NCI-H345 treated with DMSO at 0.1 percent for 48 hours (cell line): ENCODE results near the gene INPP5A.
"Not testable (repeated sequence)": the region's sequence is repeated elsewhere in the genome, so short reads cannot be mapped to it uniquely, and the experiment has no call there.

Experiments
- DNase-seq: peaks from one replicate; lab custom pipeline; 2025; ENCODE audit not compliant: unreplicated experiment; lab: John Stamatoyannopoulos, UW

INPP5A gene

DNA sequence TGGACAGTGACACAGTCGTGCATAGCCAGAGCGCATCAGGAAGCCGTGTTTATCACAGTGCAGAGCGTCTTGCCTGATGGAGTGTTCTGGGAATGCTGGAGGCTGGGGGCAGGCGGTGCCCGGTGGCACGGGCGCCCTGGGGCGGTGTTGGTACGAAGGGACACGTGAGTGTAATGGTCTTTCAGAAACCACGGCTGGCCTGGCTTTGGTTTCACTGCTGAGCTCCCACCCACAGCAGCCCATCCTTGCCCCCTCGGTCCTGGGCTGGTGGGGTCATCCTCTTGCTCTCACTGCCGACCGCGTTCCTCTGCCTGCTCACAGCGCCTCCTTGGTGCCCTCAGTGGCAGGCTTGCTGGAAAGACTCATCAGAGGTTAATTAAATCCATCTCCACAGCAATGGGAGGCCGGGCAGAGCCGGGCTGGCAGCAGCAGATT is 197.8 kb downstream of the INPP5A start:
- DNase-seq, result no peak

- DNase-seq, result no peak
Observed at GRCh38 chr10:132735923-132736391, 198.4 kb downstream of the INPP5A start.

GRCh38 chr10:132737390-132738048 is 199.9 kb downstream of the INPP5A start:
- no peak for DNase-seq

GRCh38 chr10:132738454-132739224 is 201.1 kb downstream of the INPP5A start:
- DNase-seq, result no peak

DNA sequence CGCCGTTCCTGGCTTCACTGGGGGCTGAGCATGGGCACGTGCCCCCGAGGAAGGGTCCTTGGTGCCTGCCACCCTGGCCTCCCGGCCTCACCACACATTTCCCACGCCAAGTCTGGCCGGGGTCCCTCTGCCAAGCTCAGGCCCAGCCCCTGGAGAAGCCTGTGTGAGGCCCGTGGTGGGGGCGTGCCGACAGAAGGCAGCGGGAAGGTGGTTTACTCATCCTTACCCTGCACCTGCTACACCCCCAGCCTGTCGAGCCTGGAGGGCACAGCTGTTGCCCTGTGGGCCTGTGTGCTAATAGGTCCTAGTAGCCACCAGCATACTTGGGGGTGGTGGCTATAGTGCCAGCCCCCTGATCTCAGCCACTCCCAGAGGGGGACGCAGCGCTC is 201.6 kb downstream of the INPP5A start:
- DNase-seq, result no peak

GRCh38 chr10:132740588-132740987 is 203.0 kb downstream of the INPP5A start:
- no peak for DNase-seq

DNA sequence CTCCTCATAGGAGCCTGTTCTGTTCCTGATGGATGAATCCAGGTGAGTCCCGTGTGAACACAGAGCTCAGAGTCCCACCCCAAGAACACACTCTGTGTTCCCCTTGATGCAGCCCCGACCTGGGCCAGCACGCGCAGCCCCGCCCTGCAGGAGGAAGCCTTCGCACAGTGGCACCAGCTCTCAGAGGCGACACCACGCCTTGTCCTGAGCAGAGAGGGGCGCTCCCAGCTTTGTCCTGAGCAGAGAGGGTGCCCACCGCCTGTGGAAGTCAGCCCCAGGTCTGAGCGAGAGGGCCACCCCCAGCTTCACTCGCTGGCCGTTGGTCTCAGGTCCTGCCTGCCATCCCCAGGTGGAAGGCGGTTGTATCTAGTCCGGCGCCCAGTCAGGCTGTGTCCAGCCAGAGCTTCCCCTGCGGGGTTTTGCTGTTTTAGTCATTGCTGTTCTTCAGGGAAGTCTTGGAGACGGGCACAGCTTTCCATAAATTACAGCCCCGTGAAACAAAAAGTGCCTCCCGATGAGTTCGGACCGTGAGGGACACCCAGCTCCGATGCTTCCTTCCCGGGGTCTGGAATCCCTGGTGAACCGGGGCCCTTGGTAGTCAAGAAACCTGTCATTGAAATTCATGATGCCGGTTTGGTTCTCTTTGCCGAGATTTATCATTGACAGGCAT is 204.7 kb downstream of the INPP5A start:
- DNase-seq, result no peak

DNA sequence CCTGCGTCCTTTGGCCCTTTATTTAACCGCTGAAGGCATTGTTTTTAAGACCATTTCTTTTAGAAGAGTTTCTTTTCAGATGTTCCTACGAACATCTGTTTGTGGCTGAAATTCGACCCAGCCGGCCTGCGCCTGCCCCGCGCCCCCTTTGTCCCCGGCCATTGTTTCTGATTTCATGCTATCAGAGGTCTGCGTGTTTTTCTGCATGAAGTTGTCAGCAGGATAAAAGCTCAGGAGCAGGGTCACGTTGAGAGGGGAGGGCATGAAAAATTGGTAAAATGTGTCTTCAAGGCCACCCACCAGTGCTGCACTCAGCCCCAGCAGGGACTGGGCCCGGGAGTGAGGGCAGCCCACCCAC is 205.2 kb downstream of the INPP5A start:
- DNase-seq, result no peak

DNA sequence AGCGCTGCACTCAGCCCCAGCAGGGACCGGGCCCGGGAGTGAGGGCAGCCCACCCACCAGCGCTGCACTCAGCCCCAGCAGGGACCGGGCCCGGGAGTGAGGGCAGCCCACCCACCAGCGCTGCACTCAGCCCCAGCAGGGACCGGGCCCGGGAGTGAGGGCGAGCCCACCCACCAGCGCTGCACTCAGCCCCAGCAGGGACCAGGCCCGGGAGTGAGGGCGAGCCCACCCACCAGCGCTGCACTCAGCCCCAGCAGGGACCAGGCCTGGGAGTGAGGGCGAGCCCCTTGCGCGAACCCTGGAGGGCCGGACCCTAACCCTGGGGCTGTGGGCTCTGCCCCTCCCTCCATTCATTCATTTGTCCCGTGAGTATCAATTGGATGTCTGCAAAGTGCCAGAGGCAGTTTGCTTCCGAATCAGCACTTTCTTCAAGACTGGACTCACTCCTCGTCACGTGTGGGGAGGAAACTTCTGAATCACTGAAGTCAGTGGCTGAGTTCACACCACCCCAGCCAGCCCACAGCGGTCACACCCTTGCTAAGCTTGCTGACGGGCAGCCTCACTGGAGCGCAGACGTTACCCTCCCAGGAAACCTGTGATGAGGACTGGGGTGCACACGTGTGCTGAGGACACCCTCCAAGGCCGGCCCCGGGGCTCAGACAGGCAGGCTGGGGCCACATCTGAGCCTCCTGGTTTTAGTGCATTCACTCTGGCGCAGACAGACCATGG is 205.8 kb downstream of the INPP5A start:
- DNase-seq, result not testable (repeated sequence)

- no peak for DNase-seq
Observed at GRCh38 chr10:132743925-132744490, 206.4 kb downstream of the INPP5A start.

GRCh38 chr10:132744839-132745238 is 207.3 kb downstream of the INPP5A start:
- DNase-seq, result no peak

DNA sequence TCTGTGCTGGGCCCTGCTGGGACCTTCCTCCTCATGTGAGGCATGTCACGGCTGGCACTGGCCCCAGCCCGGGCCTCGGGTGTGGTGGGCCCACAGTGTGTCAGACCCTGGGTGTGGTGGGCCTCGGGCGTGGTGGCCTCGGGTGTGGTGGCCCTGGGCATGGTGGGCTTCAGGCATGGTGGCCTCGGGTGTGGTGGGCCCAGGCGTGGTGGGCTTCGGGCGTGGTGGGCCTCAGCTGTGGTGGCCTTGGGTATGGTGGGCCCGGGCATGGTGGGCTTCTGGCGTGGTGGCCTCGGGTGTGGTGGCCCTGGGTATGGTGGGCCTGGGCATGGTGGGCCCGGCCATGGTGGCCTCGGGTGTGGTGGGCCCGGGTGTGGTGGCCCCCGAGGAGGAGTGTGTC is 207.9 kb downstream of the INPP5A start:
- no peak for DNase-seq

DNA sequence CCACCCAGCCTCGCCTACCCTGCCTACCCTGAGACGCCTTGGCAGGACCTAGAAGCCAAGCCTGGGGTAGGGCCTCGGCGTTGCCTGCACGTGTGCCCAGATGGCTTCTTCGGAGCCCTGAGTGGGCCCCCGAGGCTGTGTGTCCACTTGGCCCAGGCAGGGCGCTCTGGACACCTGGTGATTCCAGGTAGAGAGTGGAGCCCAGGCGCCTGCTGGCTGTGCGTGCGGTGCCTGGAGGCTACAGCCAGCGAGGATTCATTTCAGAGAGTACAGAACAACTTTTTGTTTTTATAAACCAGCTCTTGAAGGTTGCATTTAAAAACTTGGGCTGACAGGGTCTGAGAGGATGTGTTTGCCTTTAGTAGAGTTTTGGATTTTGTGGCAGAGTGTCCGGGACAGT is 208.4 kb downstream of the INPP5A start:
- DNase-seq, result no peak

GRCh38 chr10:132746386-132746785 is 208.8 kb downstream of the INPP5A start:
- DNase-seq, result no peak

GRCh38 chr10:132746801-132747625 is 209.4 kb downstream of the INPP5A start:
- no peak for DNase-seq

DNA sequence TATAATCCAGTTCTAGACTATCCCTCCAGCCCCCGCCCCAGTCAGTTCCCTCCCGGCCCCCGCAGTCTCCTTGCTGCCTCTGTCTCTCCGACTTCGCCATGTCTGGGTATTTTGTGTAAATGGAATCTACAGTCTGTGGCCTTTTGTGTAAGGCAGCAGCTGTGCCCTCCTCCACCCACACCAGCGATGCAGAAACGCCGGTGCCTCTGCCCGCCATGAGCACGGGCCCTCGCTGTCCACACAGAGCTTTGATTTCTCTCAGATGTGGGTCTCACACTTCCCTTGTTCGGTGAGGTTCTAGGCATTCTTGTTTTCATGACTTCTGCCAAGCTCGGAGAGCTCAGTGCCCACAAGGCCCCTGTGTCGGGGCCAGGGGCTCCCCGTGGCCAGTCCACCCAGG is 210.5 kb downstream of the INPP5A start:
- no peak for DNase-seq

DNA sequence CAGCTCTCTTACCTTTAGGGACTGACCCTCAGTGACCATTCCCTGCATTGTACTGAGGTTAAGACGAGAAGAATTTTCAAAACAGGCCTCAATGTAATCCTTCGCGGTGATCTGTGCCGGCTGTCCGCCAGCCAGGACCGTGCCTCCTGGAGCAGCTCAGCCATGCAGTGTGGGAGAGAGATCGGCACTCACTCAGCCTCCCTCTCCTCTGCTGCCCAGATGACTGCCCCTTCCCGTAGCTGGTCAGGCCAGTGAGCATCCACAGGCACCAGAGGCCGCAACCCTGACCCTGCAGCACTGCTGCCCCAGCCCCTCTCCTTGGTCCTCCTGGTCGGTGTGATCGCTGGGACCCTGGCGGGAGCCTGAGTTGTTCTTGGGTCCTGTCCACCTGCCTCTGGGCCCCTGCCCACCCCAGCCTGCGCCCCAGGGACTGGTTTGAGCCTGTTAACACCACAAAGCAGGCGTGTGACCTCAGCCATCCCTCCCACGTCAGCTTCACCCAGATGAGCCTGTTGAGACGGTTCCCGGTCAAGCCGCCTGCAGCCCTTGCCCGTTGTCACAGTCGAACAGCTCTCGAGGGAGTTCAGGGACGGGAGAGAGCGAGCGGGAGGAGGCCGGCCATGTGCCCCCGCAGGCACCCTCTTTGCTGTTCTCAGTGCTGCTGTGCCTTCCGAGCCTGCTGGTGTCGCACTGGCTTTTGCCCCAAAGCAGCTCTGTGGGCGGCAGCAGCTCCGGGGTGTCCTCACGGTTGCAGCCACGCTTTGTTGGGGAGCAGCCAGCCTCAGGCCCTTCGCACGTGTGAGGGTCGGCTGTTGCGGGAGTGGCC is 211.2 kb downstream of the INPP5A start:
- no peak for DNase-seq

- DNase-seq, result no peak
Observed at GRCh38 chr10:132749371-132749795, 211.8 kb downstream of the INPP5A start.

DNA sequence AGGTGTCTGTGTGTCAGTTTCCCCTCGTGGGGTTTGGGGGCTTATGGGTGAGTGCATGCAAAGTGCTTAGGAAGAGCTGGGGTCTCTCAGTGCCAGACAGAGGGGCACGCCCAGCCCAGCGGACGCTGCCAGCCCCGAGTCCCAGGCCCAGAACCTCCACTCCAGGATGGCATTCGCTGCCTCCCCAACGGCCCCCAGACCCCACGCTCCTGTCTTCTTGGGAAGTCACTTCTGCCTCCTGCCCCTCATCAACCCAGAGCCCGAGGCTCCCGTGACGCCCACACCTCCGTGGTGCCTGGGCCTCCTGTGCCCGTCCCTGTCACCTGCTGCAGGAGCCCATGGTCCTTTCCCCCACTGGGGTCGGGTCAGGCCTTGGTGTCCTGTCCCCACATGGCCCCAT is 213.3 kb downstream of the INPP5A start:
- no peak for DNase-seq
